Vagina (tissue), 2 donors: ENCODE results near the gene NRXN3. TPM values are rescaled to one million over a fixed set of nuclear protein-coding genes. Genes with fewer than 3 reads are reported as not detected.

Source experiments
- DNase-seq, 2 donors: peaks; one replicate each; pipeline ENCODE4 v3.0.0-alpha.2; 2017; ENCODE audit errors: extremely low spot score in 2 of 2
- H3K27ac ChIP-seq: fragments of 200-600 bp; sonication (generic); one replicate; pipeline ENCODE4 v1.5.1; 2019
- H3K27me3 ChIP-seq: fragments of 200-600 bp; sonication (generic); one replicate; pipeline ENCODE4 v1.5.1; 2019
- H3K36me3 ChIP-seq, 2 donors: fragments of 200-600 bp; sonication (generic); one replicate each; pipeline ENCODE4 v1.5.1; 2017 to 2019
- H3K4me1 ChIP-seq: fragments of 200-600 bp; sonication (generic); one replicate; pipeline ENCODE4 v1.5.1; 2019
- H3K4me3 ChIP-seq, 2 donors: fragments of 200-600 bp; sonication (generic); 1 replicate in 1 of 2; 2 replicates in 1 of 2; pipeline ENCODE4 v1.5.1; 2016 to 2019
- H3K9me3 ChIP-seq: fragments of 200-600 bp; sonication (generic); one replicate; pipeline ENCODE4 v1.5.1; 2019
- POLR2A ChIP-seq, 2 donors: fragments of 450-650 bp; IDR thresholded peaks; one replicate each; pipeline ENCODE4 v1.6.1; 2017; ENCODE audit warnings: antibody characterized with exemption in 2 of 2, mild to moderate bottlenecking in 2 of 2, moderate library complexity in 2 of 2
- POLR2AphosphoS5 ChIP-seq, 2 donors: sonication (generic); formaldehyde crosslinking; IDR thresholded peaks; one replicate each; pipeline ENCODE4 v1.9.0; 2017; ENCODE audit warnings: antibody characterized with exemption in 2 of 2, mild to moderate bottlenecking in 2 of 2, low read depth in 1 of 2; ENCODE audit not compliant: insufficient read depth in 1 of 2
- intact Hi-C: fragments of 100-400 bp; cut with DNase I; formaldehyde crosslinking; loops from one replicate; pipeline ENCODE4 v1.15.1; 2023
- total RNA-seq: library from RNA; depleted of rRNA; stranded (reverse); fragments of >200 nt; gene quantifications from one replicate; pipeline ENCODE4 v1.2.3, GENCODE V29; 2016
- TF ChIP-seq, protein P1 (sequence below), 3 experiments: fragments of 450-650 bp in 2 of 3; fragments of 200-600 bp in 1 of 3; sonication (generic) in 1 of 3; IDR thresholded peaks; one replicate each; pipeline ENCODE4 v1.5.1; 2017 to 2019; ENCODE audit warnings: antibody characterized with exemption in 3 of 3, mild to moderate bottlenecking in 2 of 3, moderate library complexity in 2 of 3

Gene NRXN3
- total RNA-seq, 1 donor from 2014 or later = 4.7 TPM

DNA sequence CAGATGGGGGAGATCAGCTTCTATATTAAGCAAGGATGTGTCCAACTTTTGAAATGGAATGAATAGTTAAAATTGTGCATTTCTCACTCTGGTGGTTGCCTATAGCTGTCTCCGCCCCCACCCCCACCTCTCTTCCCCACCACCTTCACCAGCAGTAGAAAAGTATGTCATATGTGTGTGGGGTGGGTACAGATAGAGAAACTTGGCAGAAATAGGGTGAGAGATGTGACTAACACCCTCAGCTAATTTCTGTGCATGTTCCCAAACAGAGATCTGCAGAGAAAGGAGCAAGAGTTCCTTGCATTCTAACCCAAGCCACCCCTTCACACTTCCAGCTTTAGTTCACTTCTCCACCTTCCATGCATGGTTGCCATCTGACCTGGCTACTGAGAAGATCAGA lies 980.1 kb downstream of the NRXN3 start:
- Histone ChIP-seq H3K4me1 (no peaks in the 10 kb centered on the region), H3K27ac (no peak overlapping the region), H3K9me3 (no peaks in the 10 kb centered on the region), H3K4me3 (no peak overlapping the region), H3K27me3 (no peaks in the 10 kb centered on the region), H3K36me3 (no peaks in the 10 kb centered on the region)
- DNase-seq = no peak
- intact Hi-C loops = no loop called here
- TF ChIP-seq, protein P1, sequence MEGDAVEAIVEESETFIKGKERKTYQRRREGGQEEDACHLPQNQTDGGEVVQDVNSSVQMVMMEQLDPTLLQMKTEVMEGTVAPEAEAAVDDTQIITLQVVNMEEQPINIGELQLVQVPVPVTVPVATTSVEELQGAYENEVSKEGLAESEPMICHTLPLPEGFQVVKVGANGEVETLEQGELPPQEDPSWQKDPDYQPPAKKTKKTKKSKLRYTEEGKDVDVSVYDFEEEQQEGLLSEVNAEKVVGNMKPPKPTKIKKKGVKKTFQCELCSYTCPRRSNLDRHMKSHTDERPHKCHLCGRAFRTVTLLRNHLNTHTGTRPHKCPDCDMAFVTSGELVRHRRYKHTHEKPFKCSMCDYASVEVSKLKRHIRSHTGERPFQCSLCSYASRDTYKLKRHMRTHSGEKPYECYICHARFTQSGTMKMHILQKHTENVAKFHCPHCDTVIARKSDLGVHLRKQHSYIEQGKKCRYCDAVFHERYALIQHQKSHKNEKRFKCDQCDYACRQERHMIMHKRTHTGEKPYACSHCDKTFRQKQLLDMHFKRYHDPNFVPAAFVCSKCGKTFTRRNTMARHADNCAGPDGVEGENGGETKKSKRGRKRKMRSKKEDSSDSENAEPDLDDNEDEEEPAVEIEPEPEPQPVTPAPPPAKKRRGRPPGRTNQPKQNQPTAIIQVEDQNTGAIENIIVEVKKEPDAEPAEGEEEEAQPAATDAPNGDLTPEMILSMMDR (IDR thresholded peaks at IDR 0.05) = no peak

DNA sequence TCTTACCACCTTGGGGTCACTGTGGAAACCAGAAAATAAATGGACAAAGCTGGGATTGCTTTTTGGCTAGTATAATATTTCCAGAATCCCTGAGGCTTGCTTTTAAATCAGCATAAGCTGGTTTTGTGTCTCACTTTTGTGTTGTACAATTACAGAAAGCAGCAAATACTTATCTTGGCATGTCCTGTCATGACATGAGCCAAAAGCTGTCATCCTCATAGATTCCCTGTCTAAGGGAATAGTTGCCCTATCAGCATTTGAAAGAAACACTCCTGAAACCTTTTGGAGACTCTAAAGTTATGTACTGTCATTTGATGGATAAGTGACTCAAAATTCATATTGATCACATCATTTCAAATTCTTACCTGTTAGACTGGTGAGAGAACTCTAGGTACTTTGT lies 987.2 kb downstream of the NRXN3 start:
- Histone ChIP-seq H3K27me3 (no peaks in the 10 kb centered on the region), H3K36me3 (no peaks in the 10 kb centered on the region), H3K4me3 (no peak overlapping the region), H3K9me3 (no peaks in the 10 kb centered on the region), H3K4me1 (no peaks in the 10 kb centered on the region), H3K27ac (no peak overlapping the region)
- intact Hi-C loops = no loop called here
- DNase-seq = no peak
- TF ChIP-seq POLR2A (IDR thresholded peaks at IDR 0.05) (no peak), POLR2AphosphoS5 (IDR thresholded peaks at IDR 0.05; ENCODE audit: insufficient read depth in 1 of 2, low read depth in 1 of 2) (no peak)
- TF ChIP-seq, protein P1 (IDR thresholded peaks at IDR 0.05) = no peak

DNA sequence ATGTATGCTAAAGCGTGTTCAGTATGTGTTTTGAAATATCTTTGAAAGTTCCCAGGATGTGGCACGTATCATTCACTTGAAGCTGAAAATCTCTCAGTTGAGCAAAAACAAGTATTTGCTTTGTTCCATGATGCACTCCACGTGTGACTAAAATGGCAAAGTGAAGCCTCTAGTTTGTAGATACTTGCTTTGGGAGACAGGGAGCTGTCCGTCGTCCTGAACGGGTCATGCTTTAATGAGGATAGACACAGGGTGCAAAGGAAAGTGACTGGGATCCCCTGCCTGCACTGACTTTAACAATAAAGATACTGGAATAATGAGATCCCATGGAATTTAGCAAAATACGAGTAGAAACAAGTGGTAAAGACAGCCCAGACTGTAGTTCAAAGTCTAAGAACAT lies 991.4 kb downstream of the NRXN3 start:
- Histone ChIP-seq H3K4me1 (no peaks in the 10 kb centered on the region), H3K9me3 (no peaks in the 10 kb centered on the region), H3K27me3 (no peaks in the 10 kb centered on the region), H3K27ac (no peak overlapping the region), H3K36me3 (no peaks in the 10 kb centered on the region), H3K4me3 (no peak overlapping the region)
- no peak for TF ChIP-seq POLR2A (IDR thresholded peaks at IDR 0.05)
- intact Hi-C loops = no loop called here
- DNase-seq = no peak

DNA sequence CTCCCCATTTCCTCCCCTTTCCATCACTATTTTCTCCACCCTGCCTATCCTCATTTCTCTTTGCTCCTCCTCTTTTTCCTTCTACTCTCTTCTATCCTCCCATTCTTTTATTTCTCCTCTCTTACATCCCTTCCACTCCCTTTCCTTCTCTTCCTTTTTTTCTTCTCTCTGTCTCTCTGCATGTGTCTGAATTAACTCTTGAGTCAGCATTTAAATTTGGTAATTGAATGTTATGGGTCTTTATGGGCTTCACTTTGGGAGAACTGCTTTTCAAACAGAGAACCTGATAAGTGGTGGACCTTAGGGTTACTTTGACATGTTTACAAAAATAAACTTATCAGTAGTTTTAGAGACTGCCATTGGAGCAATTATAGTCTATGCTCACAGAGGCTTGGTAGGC lies 992.7 kb downstream of the NRXN3 start:
- TF ChIP-seq, protein P1 (IDR thresholded peaks at IDR 0.05) = no peak
- TF ChIP-seq POLR2A (IDR thresholded peaks at IDR 0.05) = no peak
- no peak for TF ChIP-seq POLR2AphosphoS5 (IDR thresholded peaks at IDR 0.05; ENCODE audit: insufficient read depth in 1 of 2, low read depth in 1 of 2)
- no peaks in the 10 kb centered on the region for H3K27me3 ChIP-seq

DNA sequence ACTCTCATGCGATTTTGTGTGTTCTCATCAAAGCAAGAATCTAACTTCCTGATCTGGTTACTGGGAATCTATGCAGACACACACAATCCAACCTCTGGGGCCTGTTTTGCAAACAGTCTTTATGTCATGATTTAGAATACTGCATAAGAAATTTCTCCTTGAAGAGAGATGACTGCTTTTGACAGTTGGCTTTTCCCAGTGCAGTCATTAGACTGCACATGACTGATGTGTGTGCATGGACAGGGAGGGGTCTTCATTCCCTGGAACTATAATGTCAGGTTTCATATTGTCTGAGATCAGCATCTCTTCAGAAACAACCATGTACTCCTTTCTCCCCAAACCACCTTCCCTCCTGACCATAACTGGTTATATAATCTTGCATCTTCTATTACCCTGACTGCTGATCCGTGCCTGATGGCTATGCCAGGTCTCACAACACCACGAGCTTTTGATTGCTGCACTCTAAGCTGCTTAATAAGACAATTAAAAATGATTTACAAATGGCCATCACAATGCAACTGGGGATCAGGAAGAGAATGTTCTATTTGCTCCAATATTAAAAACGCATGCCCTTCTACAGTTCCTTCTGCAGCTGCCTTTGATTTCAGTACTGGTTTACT lies 995.4 kb downstream of the NRXN3 start:
- H3K36me3 ChIP-seq = no peaks in the 10 kb centered on the region
- H3K27ac ChIP-seq = no peak overlapping the region
- H3K4me1 ChIP-seq = no peaks in the 10 kb centered on the region
- intact Hi-C loops = no loop called here
- H3K27me3 ChIP-seq = no peaks in the 10 kb centered on the region
- H3K4me3 ChIP-seq = no peak overlapping the region
- no peaks in the 10 kb centered on the region for H3K9me3 ChIP-seq
- DNase-seq = no peak
- TF ChIP-seq POLR2AphosphoS5 (IDR thresholded peaks at IDR 0.05; ENCODE audit: insufficient read depth in 1 of 2, low read depth in 1 of 2) (no peak), POLR2A (IDR thresholded peaks at IDR 0.05) (no peak)
- TF ChIP-seq, protein P1 (IDR thresholded peaks at IDR 0.05) = no peak

More for the DNA sequence above, 992.7 kb downstream of the NRXN3 start:
- Histone ChIP-seq H3K9me3 (no peaks in the 10 kb centered on the region), H3K4me3 (no peak overlapping the region), H3K4me1 (no peaks in the 10 kb centered on the region), H3K27ac (no peak overlapping the region), H3K36me3 (no peaks in the 10 kb centered on the region)
- no peak for DNase-seq
- intact Hi-C loops = no loop called here
